HepG2 (cell line): Measurements from ENCODE around the gene CPVL. TPM values are rescaled to one million over a fixed set of nuclear protein-coding genes. Genes with fewer than 3 reads are reported as not detected.

ENCODE experiments used
- CREB1 ChIP-seq, 2 experiments: fragments of 450-650 bp in 1 of 2; IDR thresholded peaks; 2 replicates each; pipeline ENCODE4 v1.6.1; 2016 to 2017; ENCODE audit warnings: control low read depth in 1 of 2, mild to moderate bottlenecking in 1 of 2, missing compliant biosample characterization in 1 of 2, missing genetic modification characterization in 1 of 2
- GATAD2A ChIP-seq: IDR thresholded peaks from 2 replicates; pipeline ENCODE4 v1.6.1; 2016
- GFI1 ChIP-seq: sonication (generic); formaldehyde crosslinking; IDR thresholded peaks from 2 replicates; pipeline ENCODE4 v1.5.0; 2020; ENCODE audit warnings: missing genetic modification reagents, mild to moderate bottlenecking, borderline replicate concordance
- GMEB1 ChIP-seq: sonication (generic); formaldehyde crosslinking; IDR thresholded peaks from 2 replicates; pipeline ENCODE4 v1.5.1; 2020; ENCODE audit warnings: missing genetic modification reagents, mild to moderate bottlenecking, borderline replicate concordance
- HMG20A ChIP-seq: IDR thresholded peaks from 2 replicates; pipeline ENCODE4 v1.6.1; 2016; ENCODE audit warnings: borderline replicate concordance
- KDM2A ChIP-seq: sonication (generic); formaldehyde crosslinking; IDR thresholded peaks from 2 replicates; pipeline ENCODE4 v1.4.0; 2020; ENCODE audit warnings: low read depth, missing genetic modification reagents, borderline replicate concordance
- NFIB ChIP-seq: sonication (generic); formaldehyde crosslinking; IDR thresholded peaks from 2 replicates; pipeline ENCODE4 v1.9.0; 2021; ENCODE audit warnings: missing genetic modification reagents, mild to moderate bottlenecking, borderline replicate concordance
- NFIC ChIP-seq: IDR thresholded peaks from 2 replicates; pipeline ENCODE4 v1.6.1; 2012; ENCODE audit warnings: mild to moderate bottlenecking, low read length, inconsistent platforms
- SOX6 ChIP-seq, 2 experiments: fragments of 450-650 bp in 1 of 2; sonication (generic) in 1 of 2; formaldehyde crosslinking in 1 of 2; IDR thresholded peaks; 2 replicates each; pipeline versions ENCODE4 v1.4.0 to v1.6.1; 2017 to 2020; ENCODE audit warnings: antibody characterized with exemption in 1 of 2, mild to moderate bottlenecking in 1 of 2, missing genetic modification reagents in 1 of 2
- ZBTB33 ChIP-seq: sonication (generic); formaldehyde crosslinking; IDR thresholded peaks from 2 replicates; pipeline ENCODE4 v1.4.0; 2020; ENCODE audit warnings: missing genetic modification reagents
- ZNF318 ChIP-seq: sonication (generic); formaldehyde crosslinking; IDR thresholded peaks from 2 replicates; pipeline ENCODE4 v1.4.0; 2020; ENCODE audit warnings: mild to moderate bottlenecking, missing genetic modification reagents
- ZNF710 ChIP-seq: sonication (generic); formaldehyde crosslinking; IDR thresholded peaks from 2 replicates; pipeline ENCODE4 v1.5.0; 2020; ENCODE audit warnings: mild to moderate bottlenecking, missing genetic modification reagents, borderline replicate concordance
- ZSCAN9 ChIP-seq: IDR thresholded peaks from 2 replicates; pipeline ENCODE4 v1.6.1; 2016; ENCODE audit warnings: borderline replicate concordance
- polyA plus RNA-seq, 8 experiments: library from polyadenylated mRNA; depleted of rRNA in 3 of 8; stranded (reverse) in 7 of 8; unstranded in 1 of 8; fragments of >200 nt; fragmentation: Illumina TruSeq in 4 of 8; extraction: Trizol in 4 of 8; gene quantifications; 2 replicates each; pipeline versions ENCODE4 v1.2.1 to v1.2.3, GENCODE V29; 2011 to 2016; ENCODE audit warnings: low read depth in 4 of 8, missing spikeins in 1 of 8, mixed read lengths in 1 of 8; ENCODE audit not compliant: insufficient read depth in 1 of 8
- total RNA-seq, 5 experiments: library from RNA; depleted of rRNA; stranded (reverse); fragments of >200 nt; fragmentation: Illumina TruSeq; extraction: Trizol; gene quantifications; 2 replicates each; pipeline ENCODE4 v1.2.3, GENCODE V29; 2016; ENCODE audit warnings: low read depth in 1 of 5

The CPVL gene
- total and polyA plus RNA-seq, 2 of the 13 experiments (the other 11 are each of a cell fraction or from before 2014, with no cell fraction given) = 59.2 to 294 TPM

GRCh38 chr7:29146888-29147609, 712 bp upstream of the CPVL start (continued):
- TF ChIP-seq ZNF318 (no peak), ZSCAN9 (CRISPR knock-in tag) (0 out of 2 replicates have a peak, but pooled peaks have one; percentile 2), GFI1 (CRISPR knock-in tag) (0 out of 2 replicates have a peak, but pooled peaks have one; percentile 26), HMG20A (CRISPR knock-in tag) (peak; percentile 10; the same call in 1 of the 2 replicates), KDM2A (peak; percentile 5; the same call in 1 of the 2 replicates), NFIC (0 out of 2 replicates have a peak, but pooled peaks have one; percentile 13), GMEB1 (peak; percentile 4; the same call in 1 of the 2 replicates), CREB1 (IDR thresholded peaks at IDR 0.05) (no peak), CREB1 (CRISPR knock-in tag; IDR thresholded peaks at IDR 0.05) (no peak), GATAD2A (CRISPR knock-in tag) (peak; percentile 30; the same call in 1 of the 2 replicates), SOX6 (IDR thresholded peaks at IDR 0.05) (no peak), SOX6 (CRISPR knock-in tag; IDR thresholded peaks at IDR 0.05) (0 out of 2 replicates have a peak, but pooled peaks have one; percentile 27), ZBTB33 (CRISPR knock-in tag) (0 out of 2 replicates have a peak, but pooled peaks have one; percentile 24), NFIB (CRISPR knock-in tag) (no peak), ZNF710 (0 out of 2 replicates have a peak, but pooled peaks have one; percentile 31)
